Liver (tissue), 9 donors: ENCODE measurements around the gene CTNNBL1. TPM values are rescaled to one million over a fixed set of nuclear protein-coding genes. Genes with fewer than 3 reads are reported as not detected.

ENCODE experiments used
- DNase-seq: peaks from one replicate; pipeline ENCODE4 v3.0.0-alpha.2; 2017; ENCODE audit warnings: low spot score
- H3K27ac ChIP-seq, 2 donors: one replicate each; pipeline ENCODE4 v1.7.0; 2013; ENCODE audit warnings: inconsistent platforms in 2 of 2, low read length in 2 of 2, control low read depth in 1 of 2, low read depth in 1 of 2, mild to moderate bottlenecking in 1 of 2
- H3K27me3 ChIP-seq, 4 donors: one replicate each; pipeline versions ENCODE4 v1.6.1 to v1.7.0; 2013; ENCODE audit warnings: low read length in 3 of 4, inconsistent platforms in 1 of 4, mild to moderate bottlenecking in 1 of 4, moderate library complexity in 1 of 4; ENCODE audit not compliant: control insufficient read depth in 4 of 4, insufficient read depth in 4 of 4
- H3K36me3 ChIP-seq, 4 donors: one replicate each; pipeline versions ENCODE4 v1.6.1 to v1.7.0; 2013; ENCODE audit warnings: low read length in 3 of 4, mild to moderate bottlenecking in 3 of 4, low read depth in 1 of 4, moderate library complexity in 1 of 4; ENCODE audit not compliant: control insufficient read depth in 4 of 4, insufficient read depth in 3 of 4
- H3K4me1 ChIP-seq, 4 donors: one replicate each; pipeline versions ENCODE4 v1.6.1 to v1.7.0; 2013; ENCODE audit warnings: low read length in 3 of 4, mild to moderate bottlenecking in 3 of 4, moderate library complexity in 1 of 4; ENCODE audit not compliant: control insufficient read depth in 4 of 4, insufficient read depth in 4 of 4
- H3K4me3 ChIP-seq, 3 donors: one replicate each; pipeline versions ENCODE4 v1.6.1 to v1.7.0; 2013; ENCODE audit warnings: low read length in 3 of 3, control low read depth in 1 of 3, low read depth in 1 of 3, mild to moderate bottlenecking in 1 of 3
- H3K9ac ChIP-seq, 2 donors: one replicate each; pipeline ENCODE4 v1.7.0; 2013; ENCODE audit warnings: low read length in 2 of 2, mild to moderate bottlenecking in 2 of 2, moderate library complexity in 2 of 2, control low read depth in 1 of 2, low read depth in 1 of 2
- H3K9me3 ChIP-seq, 4 donors: one replicate each; pipeline versions ENCODE4 v1.6.1 to v1.7.0; 2013; ENCODE audit warnings: low read length in 3 of 4; ENCODE audit not compliant: control insufficient read depth in 4 of 4
- CTCF ChIP-seq: fragments of 150-350 bp; IDR thresholded peaks from 2 replicates; pipeline ENCODE4 v1.5.1; 2017; ENCODE audit warnings: improper control_type of control experiment, low read depth, low read length; ENCODE audit not compliant: missing input control
- FOXA1 ChIP-seq: IDR thresholded peaks from 2 replicates; pipeline ENCODE4 v1.6.1; 2016; ENCODE audit warnings: antibody characterized with exemption
- FOXA2 ChIP-seq: IDR thresholded peaks from 2 replicates; pipeline ENCODE4 v1.6.1; 2016; ENCODE audit warnings: antibody characterized with exemption
- GABPA ChIP-seq, 2 donors: IDR thresholded peaks in 1 of 2; conservative IDR thresholded peaks in 1 of 2; 2 replicates each; pipeline ENCODE4 v1.6.1; 2016; ENCODE audit warnings: antibody characterized with exemption in 2 of 2, mild to moderate bottlenecking in 1 of 2, moderate library complexity in 1 of 2
- JUND ChIP-seq, 2 donors: IDR thresholded peaks; 2 replicates each; pipeline ENCODE4 v1.6.1; 2016; ENCODE audit warnings: antibody characterized with exemption in 2 of 2
- NR2F2 ChIP-seq: IDR thresholded peaks from 2 replicates; pipeline ENCODE4 v1.6.1; 2016; ENCODE audit warnings: antibody characterized with exemption
- RAD21 ChIP-seq, 2 donors: IDR thresholded peaks; 2 replicates each; pipeline ENCODE4 v1.6.1; 2016; ENCODE audit warnings: antibody characterized with exemption in 2 of 2, mild to moderate bottlenecking in 2 of 2
- REST ChIP-seq: IDR thresholded peaks from 2 replicates; pipeline ENCODE4 v1.6.1; 2016; ENCODE audit warnings: antibody characterized with exemption, mild to moderate bottlenecking
- RXRA ChIP-seq, 2 donors: IDR thresholded peaks; 2 replicates each; pipeline ENCODE4 v1.6.1; 2017 to 2018; ENCODE audit warnings: antibody characterized with exemption in 2 of 2, mild to moderate bottlenecking in 1 of 2
- SP1 ChIP-seq: IDR thresholded peaks from 2 replicates; pipeline ENCODE4 v1.6.1; 2018; ENCODE audit warnings: antibody characterized with exemption, mild to moderate bottlenecking
- TAF1 ChIP-seq: conservative IDR thresholded peaks from 2 replicates; pipeline ENCODE4 v1.6.1; 2016; ENCODE audit warnings: antibody characterized with exemption, mild to moderate bottlenecking
- YY1 ChIP-seq: IDR thresholded peaks from 2 replicates; pipeline ENCODE4 v1.6.1; 2016; ENCODE audit warnings: antibody characterized with exemption, mild to moderate bottlenecking
- WGBS: extraction: QIAGEN DNeasy Blood & Tissue Kit; methylation state at CpG from one replicate; pipeline ENCODE4 v1.1.7; 2013; 5-methylcytosine and 5-hydroxymethylcytosine counted together
- polyA plus RNA-seq, 2 donors: library from polyadenylated mRNA; stranded (reverse) in 1 of 2; unstranded in 1 of 2; fragments of 200-250 nt in 1 of 2; fragments of >200 nt in 1 of 2; fragmentation: Nextera tagmentation in 1 of 2; extraction: Ambion mirVana in 1 of 2; gene quantifications; one replicate each; pipeline versions ENCODE4 v1.2.1 to v1.2.3, GENCODE V29; 2013 to 2015
- total RNA-seq, 2 donors: library from RNA; depleted of rRNA; stranded (reverse); fragments of >200 nt; gene quantifications; one replicate each; pipeline ENCODE4 v1.2.3, GENCODE V29; 2014
- TF ChIP-seq, protein P1 (sequence below): IDR thresholded peaks from 2 replicates; pipeline ENCODE4 v1.6.1; 2016; ENCODE audit warnings: antibody characterized with exemption
- TF ChIP-seq, protein P2 (sequence below): IDR thresholded peaks from 2 replicates; pipeline ENCODE4 v1.6.1; 2016; ENCODE audit warnings: antibody characterized with exemption
- TF ChIP-seq, protein P3 (sequence below): IDR thresholded peaks from 2 replicates; pipeline ENCODE4 v1.6.1; 2016; ENCODE audit warnings: antibody characterized with exemption
- donor health status: healthy.
- donor health status: healthy.
- donor health status: healthy.
- donor health status: healthy.
- donor health status: healthy.

The CTNNBL1 gene
- total and polyA plus RNA-seq, 4 donors = 18.3 to 25.4 (median 20.3) TPM

DNA sequence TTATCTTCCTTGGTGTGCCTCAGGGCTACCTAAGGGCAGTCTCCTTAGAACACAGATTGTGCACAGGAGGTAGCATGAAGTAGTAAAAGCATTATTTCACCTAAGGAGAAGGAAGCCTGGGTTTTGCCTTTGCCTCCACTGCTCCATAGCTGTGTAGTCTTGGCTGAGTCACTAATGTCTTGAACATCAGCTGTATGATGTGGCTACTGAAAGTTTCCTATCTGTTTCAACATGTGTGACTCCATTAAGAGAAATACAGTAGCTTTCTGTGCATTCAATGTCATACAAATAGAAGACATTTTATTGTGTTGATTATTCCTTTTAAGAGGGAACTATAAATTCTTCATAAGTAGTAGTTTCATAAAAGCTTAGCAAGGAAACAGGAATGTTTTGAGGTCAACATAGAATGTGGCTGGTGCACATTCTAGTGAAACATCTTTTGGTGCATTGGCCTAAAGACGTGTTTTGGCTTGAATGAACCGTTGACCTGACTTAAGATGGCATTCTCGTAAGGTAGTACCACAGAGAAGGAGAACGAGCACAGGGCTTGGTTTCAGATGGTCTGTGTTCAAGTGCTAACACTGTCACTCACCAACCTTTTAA, 70.6 kb downstream of the CTNNBL1 start:
- no peak for DNase-seq
- peaks cover 0 to 9% (median 0%) of the 10 kb centered on the region in 4 donors for H3K4me1 ChIP-seq
- TF ChIP-seq, protein P1, sequence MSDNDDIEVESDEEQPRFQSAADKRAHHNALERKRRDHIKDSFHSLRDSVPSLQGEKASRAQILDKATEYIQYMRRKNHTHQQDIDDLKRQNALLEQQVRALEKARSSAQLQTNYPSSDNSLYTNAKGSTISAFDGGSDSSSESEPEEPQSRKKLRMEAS = no peak
- TF ChIP-seq, protein P2, sequence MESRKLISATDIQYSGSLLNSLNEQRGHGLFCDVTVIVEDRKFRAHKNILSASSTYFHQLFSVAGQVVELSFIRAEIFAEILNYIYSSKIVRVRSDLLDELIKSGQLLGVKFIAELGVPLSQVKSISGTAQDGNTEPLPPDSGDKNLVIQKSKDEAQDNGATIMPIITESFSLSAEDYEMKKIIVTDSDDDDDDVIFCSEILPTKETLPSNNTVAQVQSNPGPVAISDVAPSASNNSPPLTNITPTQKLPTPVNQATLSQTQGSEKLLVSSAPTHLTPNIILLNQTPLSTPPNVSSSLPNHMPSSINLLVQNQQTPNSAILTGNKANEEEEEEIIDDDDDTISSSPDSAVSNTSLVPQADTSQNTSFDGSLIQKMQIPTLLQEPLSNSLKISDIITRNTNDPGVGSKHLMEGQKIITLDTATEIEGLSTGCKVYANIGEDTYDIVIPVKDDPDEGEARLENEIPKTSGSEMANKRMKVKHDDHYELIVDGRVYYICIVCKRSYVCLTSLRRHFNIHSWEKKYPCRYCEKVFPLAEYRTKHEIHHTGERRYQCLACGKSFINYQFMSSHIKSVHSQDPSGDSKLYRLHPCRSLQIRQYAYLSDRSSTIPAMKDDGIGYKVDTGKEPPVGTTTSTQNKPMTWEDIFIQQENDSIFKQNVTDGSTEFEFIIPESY = no peak
- no peak for TF ChIP-seq YY1
- no peak for TF ChIP-seq NR2F2
- no peak for TF ChIP-seq TAF1
- TF ChIP-seq FOXA1 = no peak
- no peak for TF ChIP-seq CTCF
- TF ChIP-seq GABPA (IDR thresholded peaks at IDR 0.05 in 1 of 2, conservative IDR thresholded peaks at IDR 0.05 in 1 of 2) = no peak
- TF ChIP-seq, protein P3, sequence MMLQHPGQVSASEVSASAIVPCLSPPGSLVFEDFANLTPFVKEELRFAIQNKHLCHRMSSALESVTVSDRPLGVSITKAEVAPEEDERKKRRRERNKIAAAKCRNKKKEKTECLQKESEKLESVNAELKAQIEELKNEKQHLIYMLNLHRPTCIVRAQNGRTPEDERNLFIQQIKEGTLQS = no peak
- H3K4me3 ChIP-seq = no peak overlapping the region
- no peak overlapping the region for H3K27ac ChIP-seq
- H3K36me3 ChIP-seq = peaks cover 0 to 40% (median 16%) of the 10 kb centered on the region in 4 donors
- no peaks in the 10 kb centered on the region for H3K27me3 ChIP-seq
- H3K9ac ChIP-seq = no peak overlapping the region
- no peaks in the 10 kb centered on the region for H3K9me3 ChIP-seq
- 98% methylated on average over 4 of the region's 4 CpGs for WGBS

DNA sequence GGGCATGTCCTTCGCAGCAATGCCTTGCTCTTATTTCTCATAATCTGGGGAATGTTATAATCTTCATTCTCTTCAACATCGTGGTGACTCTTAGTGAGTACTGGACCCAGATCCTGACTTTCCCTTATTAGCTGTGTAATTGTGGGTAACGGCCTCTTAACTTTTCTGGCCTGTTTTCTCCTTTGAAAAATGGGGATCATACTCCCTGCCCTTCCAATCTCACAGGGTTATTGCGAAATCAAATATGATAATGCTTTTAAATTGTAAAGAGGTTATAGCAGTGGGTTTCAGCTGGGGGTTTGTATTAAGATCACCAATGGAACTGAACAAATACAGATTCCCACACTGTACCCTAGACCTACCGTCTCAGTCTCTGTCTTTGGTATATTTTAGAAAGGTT, 77.1 kb downstream of the CTNNBL1 start:
- Histone ChIP-seq H3K4me1 (peaks cover 0 to 7% (median 2%) of the 10 kb centered on the region in 4 donors), H3K4me3 (no peak overlapping the region), H3K27ac (no peak overlapping the region), H3K27me3 (no peaks in the 10 kb centered on the region), H3K36me3 (peaks cover 0 to 27% (median 13%) of the 10 kb centered on the region in 4 donors), H3K9ac (no peak overlapping the region), H3K9me3 (no peaks in the 10 kb centered on the region)
- 96% methylated on average over 5 of the region's 5 CpGs for WGBS
- DNase-seq = no peak
- no peak for TF ChIP-seq FOXA2
- TF ChIP-seq, protein P3 = no peak
- no peak for TF ChIP-seq FOXA1
- TF ChIP-seq TAF1 = no peak
- no peak for TF ChIP-seq GABPA (IDR thresholded peaks at IDR 0.05 in 1 of 2, conservative IDR thresholded peaks at IDR 0.05 in 1 of 2)
- TF ChIP-seq RXRA (IDR thresholded peaks at IDR 0.05) = no peak
- no peak for TF ChIP-seq RAD21 (IDR thresholded peaks at IDR 0.05)
- TF ChIP-seq, protein P1 = no peak
- no peak for TF ChIP-seq SP1
- no peak for TF ChIP-seq JUND (IDR thresholded peaks at IDR 0.05)
- TF ChIP-seq REST = no peak
- no peak for TF ChIP-seq CTCF
